ENCODE measurements around the gene BAIAP2L2. TPM values are rescaled to one million over a fixed set of nuclear protein-coding genes. Genes with fewer than 3 reads are reported as not detected.

Gene BAIAP2L2
- total RNA-seq, 2 donors from 2014 or later: 2.5 TPM; not detected in 1

DNA sequence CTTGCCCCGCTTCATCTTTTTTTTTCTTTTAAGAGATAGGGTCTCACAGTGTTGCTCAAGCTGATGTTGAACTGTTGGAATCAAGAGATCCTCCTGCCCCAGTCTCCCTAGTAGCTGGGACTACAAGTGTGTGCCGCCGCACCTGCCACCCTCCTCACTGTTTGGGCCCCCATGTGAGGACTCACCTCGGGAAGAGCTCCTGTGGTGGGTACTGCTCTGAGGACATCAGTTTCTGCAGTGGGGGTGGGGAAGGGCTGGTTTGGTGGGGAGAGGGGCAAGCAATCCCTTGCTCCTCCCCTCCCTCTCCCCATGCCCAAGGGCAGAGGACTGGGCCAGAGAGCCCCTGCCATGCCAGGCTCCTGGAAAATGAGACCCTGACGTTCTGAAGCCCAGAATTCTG is 25.0 kb downstream of the BAIAP2L2 start:
- Histone ChIP-seq H3K27me3 (replicated peaks; ENCODE audit: insufficient read depth) (no peaks in the 10 kb centered on the region), H3K4me3 (no peak overlapping the region), H3K9me3 (no peaks in the 10 kb centered on the region), H3K27ac (no peak overlapping the region), H3K4me1 (ENCODE audit: control insufficient read depth in 1 of 2, low read depth in 2 of 2) (peaks cover 15 to 35% of the 10 kb centered on the region in 2 donors), H3K36me3 (no peaks in the 10 kb centered on the region)
- TF ChIP-seq, protein P1, sequence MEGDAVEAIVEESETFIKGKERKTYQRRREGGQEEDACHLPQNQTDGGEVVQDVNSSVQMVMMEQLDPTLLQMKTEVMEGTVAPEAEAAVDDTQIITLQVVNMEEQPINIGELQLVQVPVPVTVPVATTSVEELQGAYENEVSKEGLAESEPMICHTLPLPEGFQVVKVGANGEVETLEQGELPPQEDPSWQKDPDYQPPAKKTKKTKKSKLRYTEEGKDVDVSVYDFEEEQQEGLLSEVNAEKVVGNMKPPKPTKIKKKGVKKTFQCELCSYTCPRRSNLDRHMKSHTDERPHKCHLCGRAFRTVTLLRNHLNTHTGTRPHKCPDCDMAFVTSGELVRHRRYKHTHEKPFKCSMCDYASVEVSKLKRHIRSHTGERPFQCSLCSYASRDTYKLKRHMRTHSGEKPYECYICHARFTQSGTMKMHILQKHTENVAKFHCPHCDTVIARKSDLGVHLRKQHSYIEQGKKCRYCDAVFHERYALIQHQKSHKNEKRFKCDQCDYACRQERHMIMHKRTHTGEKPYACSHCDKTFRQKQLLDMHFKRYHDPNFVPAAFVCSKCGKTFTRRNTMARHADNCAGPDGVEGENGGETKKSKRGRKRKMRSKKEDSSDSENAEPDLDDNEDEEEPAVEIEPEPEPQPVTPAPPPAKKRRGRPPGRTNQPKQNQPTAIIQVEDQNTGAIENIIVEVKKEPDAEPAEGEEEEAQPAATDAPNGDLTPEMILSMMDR (IDR thresholded peaks at IDR 0.05): no peak
- no peak for DNase-seq (ENCODE audit: low spot score)
- no peak for ATAC-seq (ENCODE audit: insufficient number of reproducible peaks, low FRiP score, low read depth)

DNA sequence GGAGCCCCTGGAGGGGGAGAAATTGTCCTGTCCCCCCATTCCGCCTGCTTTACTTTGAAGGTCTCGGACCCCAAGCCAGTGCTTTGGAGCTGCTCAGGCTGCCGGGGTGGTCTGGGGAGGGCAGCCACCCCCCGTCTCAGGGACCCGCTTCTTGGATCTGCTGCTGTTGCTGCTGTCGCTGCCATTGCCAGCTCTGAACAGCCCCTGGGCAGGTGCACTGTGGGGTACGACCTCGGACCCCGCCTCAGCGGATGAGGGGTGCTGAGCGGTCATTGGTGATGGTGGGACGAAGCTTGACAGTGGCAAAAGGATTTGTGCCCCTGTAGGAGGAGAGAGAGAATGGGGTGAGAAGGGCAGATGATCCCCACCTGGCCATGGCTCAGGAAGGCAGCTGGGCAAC is 25.4 kb downstream of the BAIAP2L2 start:
- Histone ChIP-seq H3K4me3 (no peak overlapping the region), H3K36me3 (no peaks in the 10 kb centered on the region), H3K4me1 (ENCODE audit: control insufficient read depth in 1 of 2, low read depth in 2 of 2) (peaks cover 16 to 36% of the 10 kb centered on the region in 2 donors), H3K9me3 (no peaks in the 10 kb centered on the region), H3K27me3 (replicated peaks; ENCODE audit: insufficient read depth) (no peaks in the 10 kb centered on the region), H3K27ac (no peak overlapping the region)
- ATAC-seq (ENCODE audit: insufficient number of reproducible peaks, low FRiP score, low read depth) (no peak), DNase-seq (ENCODE audit: low spot score) (no peak)
- TF ChIP-seq, protein P1 (IDR thresholded peaks at IDR 0.05): no peak

DNA sequence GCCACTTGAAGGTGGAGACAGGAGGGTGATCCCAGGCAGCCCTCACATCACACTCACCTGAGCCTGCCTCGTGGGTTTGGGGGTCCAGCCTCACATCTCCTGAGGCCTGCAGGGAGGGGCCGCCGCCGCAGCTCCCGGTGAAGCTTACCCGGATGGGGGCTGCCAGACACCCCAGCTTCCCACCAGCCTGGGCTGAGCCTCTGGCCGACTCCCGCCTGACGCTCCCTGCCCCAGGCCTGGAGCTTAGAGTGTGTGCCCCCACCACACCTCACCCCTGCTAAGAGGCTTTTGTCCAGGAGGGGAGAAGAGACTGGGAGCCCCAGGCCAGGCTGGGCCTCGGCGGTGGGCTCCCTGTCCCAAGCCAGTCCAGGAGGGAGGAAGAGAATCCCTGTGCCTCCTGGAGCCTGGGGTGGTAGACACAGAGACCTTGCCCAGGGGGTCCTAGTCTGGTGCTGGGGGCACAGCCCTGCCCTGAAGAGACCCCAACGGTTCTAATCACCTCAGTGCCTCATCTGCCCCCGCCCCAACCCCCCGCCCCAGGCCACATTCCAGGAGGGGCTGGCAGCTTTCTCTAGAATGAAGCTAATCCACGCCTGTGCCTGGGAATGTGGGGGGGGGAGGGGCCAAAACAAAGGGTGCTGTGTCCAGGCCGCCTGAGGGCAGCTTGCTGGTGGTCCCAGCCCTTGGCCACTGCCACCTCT is 26.4 kb downstream of the BAIAP2L2 start, which contains the start of gene SLC16A8:
Gene SLC16A8 (minus strand): TSS at position 254 of the 701 bp plus-strand sequence. CDS start 1,311 bp downstream, outside the sequence.
- DNase-seq (ENCODE audit: low spot score) (no peak), ATAC-seq (ENCODE audit: insufficient number of reproducible peaks, low FRiP score, low read depth) (no peak)
- TF ChIP-seq, protein P1 (IDR thresholded peaks at IDR 0.05): no peak
- Histone ChIP-seq H3K27me3 (replicated peaks; ENCODE audit: insufficient read depth) (no peaks in the 10 kb centered on the region), H3K4me1 (ENCODE audit: control insufficient read depth in 1 of 2, low read depth in 2 of 2) (peaks cover 16 to 36% of the 10 kb centered on the region in 2 donors), H3K36me3 (no peaks in the 10 kb centered on the region), H3K4me3 (no peak within 1 kb of the TSS), H3K9me3 (no peaks in the 10 kb centered on the region), H3K27ac (no peak within 1 kb of the TSS)

DNA sequence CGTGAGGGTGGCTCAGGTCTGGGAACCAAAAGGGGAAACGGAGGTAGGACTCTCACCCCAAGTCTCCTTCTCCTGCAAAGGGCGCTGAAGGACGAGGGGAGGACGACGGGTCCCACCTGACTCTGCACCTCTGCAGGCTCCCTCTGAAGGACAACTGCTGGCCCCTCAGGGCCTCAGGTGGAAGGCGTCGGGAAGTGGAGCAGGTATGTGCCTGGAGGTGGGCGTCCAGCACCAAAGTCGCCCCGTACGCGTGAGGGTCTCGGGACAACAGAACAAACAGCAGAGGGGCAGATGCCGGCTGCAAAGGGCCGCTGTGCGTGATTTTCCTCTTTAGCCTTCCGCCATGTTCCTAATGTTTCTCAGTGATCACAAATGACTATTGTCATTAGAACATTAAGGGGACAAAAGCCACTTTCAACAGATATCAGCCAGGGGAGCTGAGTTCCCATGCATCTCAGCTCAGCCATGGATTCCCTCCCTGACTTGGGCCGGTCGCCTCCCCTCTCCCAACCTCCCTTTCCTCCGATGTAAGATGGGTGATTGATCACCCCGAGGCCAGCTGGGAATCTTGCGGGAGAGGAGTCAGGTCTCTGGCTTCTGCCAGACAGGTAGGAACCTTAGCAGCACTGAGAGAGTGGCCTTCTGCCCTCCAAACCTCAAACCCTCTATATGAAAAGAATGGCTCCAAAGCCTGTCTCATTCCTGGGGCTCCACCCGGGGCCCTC is 27.3 kb downstream of the BAIAP2L2 start:
- Histone ChIP-seq H3K9me3 (no peaks in the 10 kb centered on the region), H3K27me3 (replicated peaks; ENCODE audit: insufficient read depth) (no peaks in the 10 kb centered on the region), H3K4me3 (no peak overlapping the region), H3K36me3 (no peaks in the 10 kb centered on the region), H3K4me1 (ENCODE audit: control insufficient read depth in 1 of 2, low read depth in 2 of 2) (peaks cover 12 to 28% of the 10 kb centered on the region in 2 donors), H3K27ac (no peak overlapping the region)
- TF ChIP-seq, protein P1 (IDR thresholded peaks at IDR 0.05): no peak
- no peak for ATAC-seq (ENCODE audit: insufficient number of reproducible peaks, low FRiP score, low read depth)
- DNase-seq (ENCODE audit: low spot score): no peak
